Measurements from ENCODE around the gene NELL1.

The NELL1 gene

GRCh38 chr11:20634781-20635180 lies 34.6 kb upstream of the NELL1 start:
- Histone ChIP-seq H3K4me3 (ENCODE audit: extremely low read depth, insufficient read depth, low read length, poor library complexity, severe bottlenecking) (no peak overlapping the region), H3K9me3 (ENCODE audit: control insufficient read depth, low read length) (no peaks in the 10 kb centered on the region), H3K27ac (ENCODE audit: low read depth, low read length, severe bottlenecking) (no peak overlapping the region), H3K36me3 (ENCODE audit: control insufficient read depth, insufficient read depth, low read length) (no peaks in the 10 kb centered on the region), H3K4me1 (ENCODE audit: control insufficient read depth, insufficient read depth, low read length, poor library complexity, severe bottlenecking) (peaks cover 3% of the 10 kb centered on the region)
- WGBS, 2 experiments (ENCODE audit: insufficient coverage in 2 of 2) = 93% methylated on average over 2 of the region's 7 CpGs; no CpG with 5 or more reads in 1 of the 2 experiments

GRCh38 chr11:20638074-20638473 lies 31.3 kb upstream of the NELL1 start:
- H3K4me1 ChIP-seq (ENCODE audit: control insufficient read depth, insufficient read depth, low read length, poor library complexity, severe bottlenecking) = no peaks in the 10 kb centered on the region
- H3K27ac ChIP-seq (ENCODE audit: low read depth, low read length, severe bottlenecking) = no peak overlapping the region
- H3K4me3 ChIP-seq (ENCODE audit: extremely low read depth, insufficient read depth, low read length, poor library complexity, severe bottlenecking) = no peak overlapping the region
- no peaks in the 10 kb centered on the region for H3K36me3 ChIP-seq (ENCODE audit: control insufficient read depth, insufficient read depth, low read length)
- no peaks in the 10 kb centered on the region for H3K9me3 ChIP-seq (ENCODE audit: control insufficient read depth, low read length)
- 79 to 81% methylated on average over 4 to 5 of the region's 7 CpGs for WGBS, 2 experiments (ENCODE audit: insufficient coverage in 2 of 2)

- Histone ChIP-seq H3K4me1 (ENCODE audit: control insufficient read depth, insufficient read depth, low read length, poor library complexity, severe bottlenecking) (no peaks in the 10 kb centered on the region), H3K27ac (ENCODE audit: low read depth, low read length, severe bottlenecking) (no peak overlapping the region), H3K9me3 (ENCODE audit: control insufficient read depth, low read length) (no peaks in the 10 kb centered on the region), H3K4me3 (ENCODE audit: extremely low read depth, insufficient read depth, low read length, poor library complexity, severe bottlenecking) (no peak overlapping the region), H3K36me3 (ENCODE audit: control insufficient read depth, insufficient read depth, low read length) (no peaks in the 10 kb centered on the region)
- WGBS, 2 experiments (ENCODE audit: insufficient coverage in 2 of 2) = 50 to 90% methylated on average over 1 to 3 of the region's 3 CpGs
These were observed 29.7 kb upstream of the NELL1 start for GRCh38 chr11:20639688-20640087.

- Histone ChIP-seq H3K4me1 (ENCODE audit: control insufficient read depth, insufficient read depth, low read length, poor library complexity, severe bottlenecking) (no peaks in the 10 kb centered on the region), H3K36me3 (ENCODE audit: control insufficient read depth, insufficient read depth, low read length) (no peaks in the 10 kb centered on the region), H3K27ac (ENCODE audit: low read depth, low read length, severe bottlenecking) (no peak overlapping the region), H3K9me3 (ENCODE audit: control insufficient read depth, low read length) (no peaks in the 10 kb centered on the region), H3K4me3 (ENCODE audit: extremely low read depth, insufficient read depth, low read length, poor library complexity, severe bottlenecking) (no peak overlapping the region)
- WGBS, 2 experiments (ENCODE audit: insufficient coverage in 2 of 2) = 94 to 100% methylated on average over 2 of the region's 2 CpGs
These were observed 29.0 kb upstream of the NELL1 start for GRCh38 chr11:20640401-20640800.

- WGBS, 2 experiments (ENCODE audit: insufficient coverage in 2 of 2) = 94 to 100% methylated on average over 1 to 2 of the region's 4 CpGs
- no peak overlapping the region for H3K27ac ChIP-seq (ENCODE audit: low read depth, low read length, severe bottlenecking)
- H3K36me3 ChIP-seq (ENCODE audit: control insufficient read depth, insufficient read depth, low read length) = no peaks in the 10 kb centered on the region
These were observed 25.0 kb upstream of the NELL1 start for GRCh38 chr11:20644360-20644759.

GRCh38 chr11:20647976-20648565 lies 21.3 kb upstream of the NELL1 start:
- H3K9me3 ChIP-seq (ENCODE audit: control insufficient read depth, low read length) = no peaks in the 10 kb centered on the region
- WGBS, 2 experiments (ENCODE audit: insufficient coverage in 2 of 2) = 52 to 53% methylated on average over 3 of the region's 4 CpGs
- H3K4me1 ChIP-seq (ENCODE audit: control insufficient read depth, insufficient read depth, low read length, poor library complexity, severe bottlenecking) = no peaks in the 10 kb centered on the region
- no peak overlapping the region for H3K4me3 ChIP-seq (ENCODE audit: extremely low read depth, insufficient read depth, low read length, poor library complexity, severe bottlenecking)
- H3K27ac ChIP-seq (ENCODE audit: low read depth, low read length, severe bottlenecking) = no peak overlapping the region
- no peaks in the 10 kb centered on the region for H3K36me3 ChIP-seq (ENCODE audit: control insufficient read depth, insufficient read depth, low read length)

More at GRCh38 chr11:20644360-20644759, 25.0 kb upstream of the NELL1 start:
- Histone ChIP-seq H3K4me3 (ENCODE audit: extremely low read depth, insufficient read depth, low read length, poor library complexity, severe bottlenecking) (no peak overlapping the region), H3K9me3 (ENCODE audit: control insufficient read depth, low read length) (no peaks in the 10 kb centered on the region), H3K4me1 (ENCODE audit: control insufficient read depth, insufficient read depth, low read length, poor library complexity, severe bottlenecking) (no peaks in the 10 kb centered on the region)

GRCh38 chr11:20652150-20652806 lies 17.1 kb upstream of the NELL1 start:
- WGBS, 2 experiments (ENCODE audit: insufficient coverage in 2 of 2) = 89 to 100% methylated on average over 4 to 12 of the region's 13 CpGs
- no peaks in the 10 kb centered on the region for H3K36me3 ChIP-seq (ENCODE audit: control insufficient read depth, insufficient read depth, low read length)
- H3K4me3 ChIP-seq (ENCODE audit: extremely low read depth, insufficient read depth, low read length, poor library complexity, severe bottlenecking) = no peak overlapping the region
- no peak overlapping the region for H3K27ac ChIP-seq (ENCODE audit: low read depth, low read length, severe bottlenecking)
- no peaks in the 10 kb centered on the region for H3K4me1 ChIP-seq (ENCODE audit: control insufficient read depth, insufficient read depth, low read length, poor library complexity, severe bottlenecking)
- H3K9me3 ChIP-seq (ENCODE audit: control insufficient read depth, low read length) = no peaks in the 10 kb centered on the region

- Histone ChIP-seq H3K4me1 (ENCODE audit: control insufficient read depth, insufficient read depth, low read length, poor library complexity, severe bottlenecking) (no peaks in the 10 kb centered on the region), H3K36me3 (ENCODE audit: control insufficient read depth, insufficient read depth, low read length) (no peaks in the 10 kb centered on the region), H3K27ac (ENCODE audit: low read depth, low read length, severe bottlenecking) (no peak overlapping the region), H3K9me3 (ENCODE audit: control insufficient read depth, low read length) (no peaks in the 10 kb centered on the region), H3K4me3 (ENCODE audit: extremely low read depth, insufficient read depth, low read length, poor library complexity, severe bottlenecking) (no peak overlapping the region)
- WGBS, 2 experiments (ENCODE audit: insufficient coverage in 2 of 2) = 100% methylated on average over 1 of the region's 3 CpGs; no CpG with 5 or more reads in 1 of the 2 experiments
These were observed 15.3 kb upstream of the NELL1 start for GRCh38 chr11:20654038-20654437.

GRCh38 chr11:20656901-20657300 lies 12.5 kb upstream of the NELL1 start:
- no peak overlapping the region for H3K4me3 ChIP-seq (ENCODE audit: extremely low read depth, insufficient read depth, low read length, poor library complexity, severe bottlenecking)
- H3K4me1 ChIP-seq (ENCODE audit: control insufficient read depth, insufficient read depth, low read length, poor library complexity, severe bottlenecking) = no peaks in the 10 kb centered on the region
- H3K36me3 ChIP-seq (ENCODE audit: control insufficient read depth, insufficient read depth, low read length) = no peaks in the 10 kb centered on the region
- no peaks in the 10 kb centered on the region for H3K9me3 ChIP-seq (ENCODE audit: control insufficient read depth, low read length)
- H3K27ac ChIP-seq (ENCODE audit: low read depth, low read length, severe bottlenecking) = no peak overlapping the region
- WGBS, 2 experiments (ENCODE audit: insufficient coverage in 2 of 2) = 75 to 94% methylated on average over 3 of the region's 4 CpGs

GRCh38 chr11:20658135-20658534 lies 11.3 kb upstream of the NELL1 start:
- no peaks in the 10 kb centered on the region for H3K4me1 ChIP-seq (ENCODE audit: control insufficient read depth, insufficient read depth, low read length, poor library complexity, severe bottlenecking)
- WGBS, 2 experiments (ENCODE audit: insufficient coverage in 2 of 2) = 71% methylated on average over 1 of the region's 1 CpG; no CpG with 5 or more reads in 1 of the 2 experiments
- no peaks in the 10 kb centered on the region for H3K9me3 ChIP-seq (ENCODE audit: control insufficient read depth, low read length)
- no peak overlapping the region for H3K27ac ChIP-seq (ENCODE audit: low read depth, low read length, severe bottlenecking)
- H3K36me3 ChIP-seq (ENCODE audit: control insufficient read depth, insufficient read depth, low read length) = no peaks in the 10 kb centered on the region
- no peak overlapping the region for H3K4me3 ChIP-seq (ENCODE audit: extremely low read depth, insufficient read depth, low read length, poor library complexity, severe bottlenecking)

GRCh38 chr11:20661445-20661844 lies 7.9 kb upstream of the NELL1 start:
- 85 to 100% methylated on average over 1 to 3 of the region's 3 CpGs for WGBS, 2 experiments (ENCODE audit: insufficient coverage in 2 of 2)
- Histone ChIP-seq H3K36me3 (ENCODE audit: control insufficient read depth, insufficient read depth, low read length) (no peaks in the 10 kb centered on the region), H3K4me3 (ENCODE audit: extremely low read depth, insufficient read depth, low read length, poor library complexity, severe bottlenecking) (no peak overlapping the region), H3K4me1 (ENCODE audit: control insufficient read depth, insufficient read depth, low read length, poor library complexity, severe bottlenecking) (no peaks in the 10 kb centered on the region), H3K27ac (ENCODE audit: low read depth, low read length, severe bottlenecking) (no peak overlapping the region), H3K9me3 (ENCODE audit: control insufficient read depth, low read length) (no peaks in the 10 kb centered on the region)

Measured in mesodermal cell (in vitro differentiated cells).